Kidney epithelial cell (primary cell): ENCODE data around the gene NUMBL. TPM values are rescaled to one million over a fixed set of nuclear protein-coding genes. Genes with fewer than 3 reads are reported as not detected.
"Not testable (repeated sequence)": the region's sequence is repeated elsewhere in the genome, so short reads cannot be mapped to it uniquely, and the experiment has no call there.

Source experiments
- DNase-seq: peaks from one replicate; pipeline ENCODE4 v3.0.0-alpha.2; 2010; ENCODE audit warnings: low read depth
- H3K27me3 ChIP-seq: 2 replicates; pipeline ENCODE4 v1.6.0; 2011; ENCODE audit warnings: low read length; ENCODE audit not compliant: control insufficient read depth, insufficient read depth
- H3K36me3 ChIP-seq: 2 replicates; pipeline ENCODE4 v1.5.1; 2011; ENCODE audit warnings: low read length; ENCODE audit not compliant: control insufficient read depth, insufficient read depth
- H3K4me3 ChIP-seq: 2 replicates; pipeline ENCODE4 v1.5.1; 2011; ENCODE audit warnings: low read depth, mild to moderate bottlenecking, control low read depth, low read length
- CTCF ChIP-seq: IDR thresholded peaks from 2 replicates; pipeline ENCODE4 v1.5.1; 2011; ENCODE audit warnings: mild to moderate bottlenecking, moderate library complexity, low read length, control low read depth, inconsistent platforms; ENCODE audit not compliant: insufficient read depth, poor library complexity, severe bottlenecking
- total RNA-seq: library from RNA; depleted of rRNA; stranded (reverse); fragments of >200 nt; gene quantifications from 2 replicates; pipeline ENCODE4 v1.2.3, GENCODE V29; 2015

NUMBL gene
- total RNA-seq, 1 donor from 2014 or later = 20.0 TPM

GRCh38 chr19:40733149-40733548, 42.7 kb upstream of the NUMBL start:
- H3K4me3 ChIP-seq = no peak overlapping the region
- DNase-seq = no peak
- TF ChIP-seq CTCF = no peak
- H3K36me3 ChIP-seq = peaks cover 3% of the 10 kb centered on the region
- H3K27me3 ChIP-seq = no peaks in the 10 kb centered on the region

GRCh38 chr19:40732304-40732703, 41.9 kb upstream of the NUMBL start:
- not testable (repeated sequence) for DNase-seq, H3K4me3 ChIP-seq, H3K36me3 ChIP-seq, H3K27me3 ChIP-seq

GRCh38 chr19:40730065-40730464, 39.6 kb upstream of the NUMBL start:
- H3K36me3 ChIP-seq, H3K27me3 ChIP-seq, H3K4me3 ChIP-seq, DNase-seq: not testable (repeated sequence)

- H3K36me3 ChIP-seq = no peaks in the 10 kb centered on the region
- no peak overlapping the region for H3K4me3 ChIP-seq
- DNase-seq = no peak
- no peak for TF ChIP-seq CTCF
- H3K27me3 ChIP-seq = no peaks in the 10 kb centered on the region
Observed at GRCh38 chr19:40726279-40726678, 35.8 kb upstream of the NUMBL start.

GRCh38 chr19:40724855-40725254, 34.4 kb upstream of the NUMBL start:
- TF ChIP-seq CTCF = no peak
- no peak for DNase-seq
- Histone ChIP-seq H3K36me3 (no peaks in the 10 kb centered on the region), H3K27me3 (no peaks in the 10 kb centered on the region), H3K4me3 (no peak overlapping the region)

GRCh38 chr19:40724315-40724714, 33.9 kb upstream of the NUMBL start:
- no peak for TF ChIP-seq CTCF
- no peaks in the 10 kb centered on the region for H3K27me3 ChIP-seq
- DNase-seq = no peak
- no peak overlapping the region for H3K4me3 ChIP-seq
- H3K36me3 ChIP-seq = no peaks in the 10 kb centered on the region

GRCh38 chr19:40723661-40724254, 33.3 kb upstream of the NUMBL start:
- H3K27me3 ChIP-seq = no peaks in the 10 kb centered on the region
- DNase-seq = no peak
- H3K4me3 ChIP-seq = no peak overlapping the region
- TF ChIP-seq CTCF = no peak
- H3K36me3 ChIP-seq = no peaks in the 10 kb centered on the region
